GM12878 (cell line): Measurements from ENCODE around the gene METTL8. TPM values are rescaled to one million over a fixed set of nuclear protein-coding genes. Genes with fewer than 3 reads are reported as not detected.

Experiments
- ATAC-seq: fragments of 200-7000 bp; cut with Tn5 transposase; 3 replicates; pipeline ENCODE4 v1.9.1; 2020; ENCODE audit warnings: mild to moderate bottlenecking, moderate library complexity
- BruUV-seq: library from RNA; stranded (reverse); fragments of 400-500 nt; replicated peaks from 2 replicates; lab custom pipeline; 2021; lab: Mats Ljungman, UMichigan
- CTCF ChIA-PET: fragments of 300-600 bp; sonication (Branson Sonifier 250); formaldehyde crosslinking; extraction: SDS; loops from one replicate; lab custom pipeline; 2021; ENCODE audit warnings: inconsistent platforms; lab: Yijun Ruan, JAX
- POLR2A ChIA-PET: fragments of 350-600 bp; formaldehyde crosslinking; extraction: SDS; loops from one replicate; lab custom pipeline; 2021; ENCODE audit warnings: inconsistent platforms; lab: Charles Lee
- RAD21 ChIA-PET: fragments of 300-600 bp; sonication (Branson Sonifier 250); formaldehyde crosslinking; loops from one replicate; lab custom pipeline; 2023; ENCODE audit warnings: antibody characterized with exemption; ENCODE audit not compliant: unreplicated experiment; lab: Charles Lee
- SMC1A ChIA-PET: fragments of 300-600 bp; sonication (Branson Sonifier 250); formaldehyde crosslinking; loops from one replicate; lab custom pipeline; 2023; ENCODE audit not compliant: unreplicated experiment, uncharacterized antibody; lab: Charles Lee
- DNase-seq: peaks from one replicate; pipeline ENCODE4 v3.0.0-alpha.2; 2011; ENCODE audit warnings: low read depth, low spot score
- FAIRE-seq: peaks from 3 replicates; lab custom pipeline; 2011; peaks lifted over from hg19 to GRCh38; lab: Jason Lieb, UNC
- H2AFZ ChIP-seq: 2 replicates; pipeline ENCODE4 v1.6.0; 2011; ENCODE audit warnings: low read depth, low read length, control low read depth; ENCODE audit not compliant: control insufficient read depth
- H3K27ac ChIP-seq: 2 replicates; pipeline ENCODE4 v1.5.1; 2011; ENCODE audit warnings: control low read depth; ENCODE audit not compliant: control insufficient read depth, insufficient read depth
- H3K27me3 ChIP-seq, 2 experiments: replicated peaks in 1 of 2; 2 replicates each; pipeline versions ENCODE4 v1.6.0 to v1.6.1; 2011; ENCODE audit warnings: low read length in 1 of 2; ENCODE audit not compliant: control insufficient read depth in 2 of 2, insufficient read depth in 2 of 2
- H3K36me3 ChIP-seq, 2 experiments: 2 replicates each; pipeline ENCODE4 v1.5.1; 2011; ENCODE audit warnings: low read length in 1 of 2; ENCODE audit not compliant: control insufficient read depth in 2 of 2, insufficient read depth in 2 of 2
- H3K4me1 ChIP-seq: 2 replicates; pipeline ENCODE4 v1.6.1; 2011; ENCODE audit warnings: mild to moderate bottlenecking, low read length, moderate library complexity, mixed read lengths; ENCODE audit not compliant: control insufficient read depth, insufficient read depth
- H3K4me2 ChIP-seq: 2 replicates; pipeline ENCODE4 v1.6.0; 2011; ENCODE audit warnings: control low read depth; ENCODE audit not compliant: control insufficient read depth, insufficient read depth
- H3K4me3 ChIP-seq: fragments of 200-600 bp; sonication (generic); 2 replicates; pipeline ENCODE4 v1.5.1; 2016
- H3K79me2 ChIP-seq: 2 replicates; pipeline ENCODE4 v1.6.0; 2011; ENCODE audit warnings: low read length; ENCODE audit not compliant: control insufficient read depth, insufficient read depth
- H3K9ac ChIP-seq: 2 replicates; pipeline ENCODE4 v1.8.0; 2011; ENCODE audit warnings: low read length, control low read depth, mixed read lengths; ENCODE audit not compliant: control insufficient read depth, insufficient read depth
- H3K9me3 ChIP-seq: replicated peaks from 3 replicates; pipeline ENCODE4 v1.5.1; 2011; ENCODE audit warnings: mild to moderate bottlenecking, low read length; ENCODE audit not compliant: control insufficient read depth, insufficient read depth
- H4K20me1 ChIP-seq: 2 replicates; pipeline ENCODE4 v1.6.0; 2011; ENCODE audit not compliant: control insufficient read depth, insufficient read depth
- BHLHE40 ChIP-seq, 2 experiments: fragments of 450-650 bp in 1 of 2; IDR thresholded peaks; 2 replicates each; pipeline ENCODE4 v1.6.1; 2011 to 2017; ENCODE audit warnings: low read depth in 2 of 2, borderline replicate concordance in 1 of 2, improper control_type of control experiment in 1 of 2, low read length in 1 of 2, mild to moderate bottlenecking in 1 of 2
- E2F8 ChIP-seq: fragments of 450-650 bp; IDR thresholded peaks from 2 replicates; pipeline ENCODE4 v1.6.1; 2018; ENCODE audit warnings: mild to moderate bottlenecking, low read depth, moderate library complexity; ENCODE audit not compliant: partially characterized antibody
- ETV6 ChIP-seq, 2 experiments: fragments of 450-650 bp in 1 of 2; IDR thresholded peaks in 1 of 2; conservative IDR thresholded peaks in 1 of 2; 2 replicates each; pipeline ENCODE4 v1.6.1; 2014; ENCODE audit warnings: antibody characterized with exemption in 1 of 2, borderline replicate concordance in 1 of 2, low read depth in 1 of 2, mild to moderate bottlenecking in 1 of 2, moderate library complexity in 1 of 2
- GATAD2B ChIP-seq: fragments of 450-650 bp; conservative IDR thresholded peaks from 2 replicates; pipeline ENCODE4 v1.6.1; 2017; ENCODE audit warnings: low read depth, mild to moderate bottlenecking, moderate library complexity
- NFXL1 ChIP-seq: fragments of 450-650 bp; IDR thresholded peaks from 2 replicates; pipeline ENCODE4 v1.6.1; 2017; ENCODE audit warnings: antibody characterized with exemption, mild to moderate bottlenecking, borderline replicate concordance
- NFYB ChIP-seq: IDR thresholded peaks from 2 replicates; pipeline ENCODE4 v1.6.1; 2011; ENCODE audit warnings: low read depth, mild to moderate bottlenecking, low read length, improper control_type of control experiment, moderate library complexity; ENCODE audit not compliant: insufficient read depth
- PAX5 ChIP-seq: IDR thresholded peaks from 2 replicates; pipeline ENCODE4 v1.6.1; 2011; ENCODE audit warnings: low read depth, low read length, borderline replicate concordance
- RAD21 ChIP-seq: IDR thresholded peaks from 2 replicates; pipeline ENCODE4 v1.6.1; 2011; ENCODE audit warnings: mild to moderate bottlenecking, low read depth, low read length, moderate library complexity; ENCODE audit not compliant: insufficient read depth
- RFX5 ChIP-seq: IDR thresholded peaks from 2 replicates; pipeline ENCODE4 v1.6.1; 2011; ENCODE audit warnings: low read depth, low read length, improper control_type of control experiment
- SPI1 ChIP-seq: IDR thresholded peaks from 2 replicates; pipeline ENCODE4 v1.6.1; 2011; ENCODE audit warnings: low read depth, mild to moderate bottlenecking, low read length, moderate library complexity, borderline replicate concordance; ENCODE audit not compliant: insufficient read depth
- SREBF1 ChIP-seq: IDR thresholded peaks from 2 replicates; pipeline ENCODE4 v1.6.1; 2012; ENCODE audit warnings: mild to moderate bottlenecking, low read length
- USF1 ChIP-seq: IDR thresholded peaks from 2 replicates; pipeline ENCODE4 v1.6.1; 2011; ENCODE audit warnings: borderline replicate concordance, low read depth, mild to moderate bottlenecking, moderate library complexity, mixed read lengths, low read length; ENCODE audit not compliant: insufficient read depth; ENCODE audit errors: extremely low read length
- ZNF622 ChIP-seq: fragments of 450-650 bp; IDR thresholded peaks from 2 replicates; pipeline ENCODE4 v1.6.1; 2017; ENCODE audit warnings: mild to moderate bottlenecking, inconsistent platforms
- ZZZ3 ChIP-seq: IDR thresholded peaks from 2 replicates; pipeline ENCODE4 v1.6.1; 2011; ENCODE audit warnings: low read depth; ENCODE audit not compliant: control insufficient read depth, insufficient read length
- WGBS: methylation state at CpG from one replicate; pipeline ENCODE4 v1.1.6; 2016; ENCODE audit warnings: low lambda C conversion rate; ENCODE audit not compliant: insufficient replicate concordance, insufficient coverage; ENCODE audit errors: missing lambda C conversion rate; 5-methylcytosine and 5-hydroxymethylcytosine counted together
- in situ Hi-C: fragments of 300-500 bp; cut with MboI; formaldehyde crosslinking; loops from 9 replicates; pipeline ENCODE4 v1.14.3; 2018; ENCODE audit warnings: mixed read lengths
- intact Hi-C: fragments of 100-400 bp; cut with micrococcal nuclease; formaldehyde crosslinking; loops from one replicate; pipeline ENCODE4 v1.14.2; 2022; ENCODE audit not compliant: unreplicated experiment
- polyA plus RNA-seq, 11 experiments: library from polyadenylated mRNA; depleted of rRNA in 4 of 11; unstranded in 6 of 11; stranded (reverse) in 5 of 11; fragments of >200 nt; fragmentation: Nextera tagmentation in 4 of 11; fragmentation: Illumina TruSeq in 1 of 11; extraction: Ambion mirVana in 4 of 11; extraction: Trizol in 1 of 11; gene quantifications; 1 replicate in 1 of 11; 2 replicates in 10 of 11; pipeline versions ENCODE4 v1.2.1 to v1.2.3, GENCODE V29; 2011 to 2016; ENCODE audit warnings: inconsistent platforms in 2 of 11, missing spikeins in 2 of 11, low read depth in 1 of 11
- total RNA-seq, 4 experiments: library from RNA; depleted of rRNA in 3 of 4; stranded (reverse); fragments of >200 nt in 3 of 4; fragmentation: Illumina TruSeq in 1 of 4; extraction: Trizol in 1 of 4; gene quantifications; 2 replicates each; pipeline versions ENCODE4 v1.2.1 to v1.2.3, GENCODE V29; 2013 to 2021
- TF ChIP-seq, protein P1 (sequence below): fragments of 450-650 bp; IDR thresholded peaks from 2 replicates; pipeline ENCODE4 v1.6.1; 2017; ENCODE audit warnings: mild to moderate bottlenecking

The METTL8 gene
- total and polyA plus RNA-seq, 10 of the 15 experiments (the other 5 are each of a cell fraction or from before 2014, with no cell fraction given) = 30.8 to 96.3 (median 51.5) TPM

- in situ Hi-C loops = loop anchor here (5.0 kb wide), 1 partner anchor 157 kb away; the partner anchor contains the start of gene TLK1
- H3K9ac ChIP-seq = peak overlapping the region; percentile 89
- peak overlapping the region; percentile 33; the same call in 1 of the 2 replicates for H2AFZ ChIP-seq
- RAD21 ChIA-PET = interaction anchor here (0.9 to 14.6 kb wide), 20 partner anchors 7 to 228 kb away, joined by 3 to 215 read pairs (median 13); partner anchors contain the start of genes METTL8 and TLK1
- BruUV-seq = no TSS peak
- peaks cover 24% of the 10 kb centered on the region for H3K79me2 ChIP-seq
- CTCF ChIA-PET = interaction anchor here (0.7 to 11.3 kb wide), 20 partner anchors 9 to 232 kb away, joined by 3 to 110 read pairs (median 5); partner anchors contain the start of gene TLK1
- H3K4me3 ChIP-seq = peak overlapping the region; percentile 50; the same call in 1 of the 2 replicates
- peaks cover 78% of the 10 kb centered on the region for H3K4me1 ChIP-seq
- no peaks in the 10 kb centered on the region for H3K27me3 ChIP-seq
- SMC1A ChIA-PET = interaction anchor here (0.6 to 18.9 kb wide), 32 partner anchors 9 to 326 kb away, joined by 3 to 273 read pairs (median 7); partner anchors contain the start of genes DCAF17, METTL8 and TLK1
- H3K27ac ChIP-seq = peak overlapping the region; percentile 100
- under 1% methylated on average over 12 of the region's 12 CpGs for WGBS
- FAIRE-seq (no peak), ATAC-seq (peak; percentile 66), DNase-seq (peak; percentile 98)
- 0 out of 4 replicates have a peak, but pooled peaks cover 0 to 3% of the 10 kb centered on the region in 2 experiments for H3K36me3 ChIP-seq
- no peaks in the 10 kb centered on the region for H3K9me3 ChIP-seq
- intact Hi-C loops = loop anchor here (1.0 to 5.0 kb wide), 5 partner anchors 72 to 232 kb away; no protein-coding TSS in a partner anchor
- POLR2A ChIA-PET = interaction anchor here (1.2 to 12.0 kb wide), 11 partner anchors 8 to 161 kb away, joined by 3 to 168 read pairs (median 12); partner anchors contain the start of genes DCAF17, METTL8 and TLK1
- H4K20me1 ChIP-seq = no peaks in the 10 kb centered on the region
- peak overlapping the region; percentile 62 for H3K4me2 ChIP-seq
- TF ChIP-seq ZZZ3 = no peak
- TF ChIP-seq RFX5 = no peak
- TF ChIP-seq, protein P1, sequence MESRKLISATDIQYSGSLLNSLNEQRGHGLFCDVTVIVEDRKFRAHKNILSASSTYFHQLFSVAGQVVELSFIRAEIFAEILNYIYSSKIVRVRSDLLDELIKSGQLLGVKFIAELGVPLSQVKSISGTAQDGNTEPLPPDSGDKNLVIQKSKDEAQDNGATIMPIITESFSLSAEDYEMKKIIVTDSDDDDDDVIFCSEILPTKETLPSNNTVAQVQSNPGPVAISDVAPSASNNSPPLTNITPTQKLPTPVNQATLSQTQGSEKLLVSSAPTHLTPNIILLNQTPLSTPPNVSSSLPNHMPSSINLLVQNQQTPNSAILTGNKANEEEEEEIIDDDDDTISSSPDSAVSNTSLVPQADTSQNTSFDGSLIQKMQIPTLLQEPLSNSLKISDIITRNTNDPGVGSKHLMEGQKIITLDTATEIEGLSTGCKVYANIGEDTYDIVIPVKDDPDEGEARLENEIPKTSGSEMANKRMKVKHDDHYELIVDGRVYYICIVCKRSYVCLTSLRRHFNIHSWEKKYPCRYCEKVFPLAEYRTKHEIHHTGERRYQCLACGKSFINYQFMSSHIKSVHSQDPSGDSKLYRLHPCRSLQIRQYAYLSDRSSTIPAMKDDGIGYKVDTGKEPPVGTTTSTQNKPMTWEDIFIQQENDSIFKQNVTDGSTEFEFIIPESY = no peak
- TF ChIP-seq GATAD2B = peak; percentile 64; the same call in 1 of the 2 replicates
- no peak for TF ChIP-seq USF1
- peak; percentile 59 for TF ChIP-seq SPI1
- peak in 1 of 2 experiments; percentile 95; a peak in 2 of 4 replicates for TF ChIP-seq ETV6 (conservative IDR thresholded peaks at IDR 0.05 in 1 of 2, IDR thresholded peaks at IDR 0.05 in 1 of 2; ENCODE audit: borderline replicate concordance in 1 of 2, low read depth in 1 of 2)
- no peak for TF ChIP-seq SREBF1
- no peak for TF ChIP-seq E2F8
- no peak for TF ChIP-seq NFYB
- peak; percentile 40; the same call in 1 of the 2 replicates for TF ChIP-seq RAD21
- no peak for TF ChIP-seq ZNF622
- TF ChIP-seq PAX5 = peak; percentile 79
- TF ChIP-seq NFXL1 = no peak
- peak; percentile 54 to 80 for TF ChIP-seq BHLHE40 (IDR thresholded peaks at IDR 0.05; ENCODE audit: borderline replicate concordance in 1 of 2, low read depth in 2 of 2, low read length in 1 of 2)
Observed at GRCh38 chr2:171319164-171319810, 114.5 kb downstream of the METTL8 start.
